Measurements from ENCODE around the gene KIAA0040. TPM values are rescaled to one million over a fixed set of nuclear protein-coding genes. Genes with fewer than 3 reads are reported as not detected.

Gene KIAA0040
- total RNA-seq, 1 donor from 2014 or later = 32.6 TPM

DNA sequence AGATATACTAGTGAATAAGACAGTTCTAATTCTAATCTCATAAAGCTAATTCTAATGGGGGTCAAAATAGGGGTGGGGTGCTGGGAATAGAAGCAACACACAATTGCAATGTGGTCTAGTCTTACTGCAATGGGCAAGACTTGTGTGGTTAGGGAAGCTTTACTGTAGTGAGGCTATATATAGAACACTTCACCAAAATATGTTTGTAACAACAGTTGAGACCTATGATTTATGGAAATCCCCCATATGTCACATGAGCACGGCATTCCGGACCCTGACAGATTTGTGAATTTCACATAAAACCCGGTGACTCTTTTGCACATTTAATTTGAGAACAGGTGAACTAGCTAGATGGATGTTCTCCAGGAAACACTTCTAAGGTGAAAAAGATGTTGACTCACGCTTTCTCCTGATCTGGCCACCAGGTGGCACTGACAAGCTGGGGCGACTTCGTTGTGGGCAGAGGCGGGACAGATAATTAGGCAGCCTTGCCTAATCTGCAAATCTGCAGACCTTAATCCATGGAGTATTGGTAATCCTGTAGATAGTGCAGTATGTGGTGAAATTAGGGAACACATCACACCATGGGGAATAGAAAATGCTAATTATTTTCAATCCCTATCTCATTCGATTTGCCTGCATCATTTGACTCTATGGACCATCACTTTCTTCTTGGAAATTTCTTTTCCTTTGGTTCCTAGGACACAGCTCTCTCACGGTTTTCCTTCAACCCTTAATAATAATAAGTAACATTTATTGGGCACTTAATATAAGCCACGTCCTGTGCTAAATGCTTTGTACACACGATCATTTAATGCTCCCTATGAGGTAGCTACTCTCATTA lies 37.7 kb downstream of the KIAA0040 start:
- Mint-ChIP-seq H3K9me3 (no peaks in the 10 kb centered on the region), H3K36me3 (ENCODE audit: low read depth) (peaks cover 20% of the 10 kb centered on the region)
- intact Hi-C loops (cut with micrococcal nuclease) = loop anchor here (1.0 to 10.0 kb wide), 6 partner anchors 36 to 920 kb away; no protein-coding TSS in a partner anchor

DNA sequence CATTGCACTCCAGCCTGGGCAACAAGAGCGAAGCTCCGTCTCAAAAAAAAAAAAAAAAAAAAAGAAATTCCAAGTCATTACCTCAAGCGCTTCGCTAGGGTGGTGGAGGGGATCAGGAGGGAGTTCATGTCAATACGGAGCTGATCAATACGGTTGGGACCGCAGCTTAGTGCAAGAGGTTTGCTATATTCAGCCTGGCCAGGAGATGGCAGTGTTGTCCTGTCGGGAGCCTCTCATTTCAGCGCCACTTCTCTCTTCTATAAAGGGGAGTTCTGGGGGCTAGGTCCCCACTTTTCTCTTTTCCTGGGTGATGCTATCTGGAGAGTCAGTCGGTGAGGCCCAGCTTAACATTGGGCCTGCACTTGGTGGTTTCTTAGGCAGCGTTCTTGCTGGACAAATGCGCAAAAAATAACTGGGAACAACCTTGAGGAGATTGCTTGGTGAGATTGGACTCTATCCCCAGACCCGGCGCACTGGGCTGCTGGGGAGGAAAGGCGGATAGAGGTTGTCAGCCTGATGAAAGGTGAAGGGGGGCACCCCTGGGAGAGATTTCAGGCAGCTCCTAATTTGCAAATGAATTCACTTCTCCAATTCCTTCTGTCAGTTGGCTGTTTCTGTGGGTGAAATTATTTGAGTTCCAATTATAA lies 40.4 kb downstream of the KIAA0040 start:
- peaks cover 1% of the 10 kb centered on the region for H3K36me3 Mint-ChIP-seq (ENCODE audit: low read depth)
- intact Hi-C loops (cut with micrococcal nuclease) = loop anchor here (1.0 to 10.0 kb wide), 4 partner anchors 185 to 923 kb away; no protein-coding TSS in a partner anchor
- peaks cover 16% of the 10 kb centered on the region for H3K4me1 Mint-ChIP-seq
- H3K27ac Mint-ChIP-seq = no peak overlapping the region
- H3K27me3 Mint-ChIP-seq = peaks cover 47% of the 10 kb centered on the region
- DNase-seq = peak; percentile 91
- H3K4me3 Mint-ChIP-seq = no peak overlapping the region
- no peaks in the 10 kb centered on the region for H3K9me3 Mint-ChIP-seq

More for the DNA sequence above, 37.7 kb downstream of the KIAA0040 start:
- Mint-ChIP-seq H3K4me1 (peaks cover 30% of the 10 kb centered on the region), H3K27ac (no peak overlapping the region), H3K4me3 (no peak overlapping the region), H3K27me3 (peaks cover 34% of the 10 kb centered on the region)
- DNase-seq = peak; percentile 93

DNA sequence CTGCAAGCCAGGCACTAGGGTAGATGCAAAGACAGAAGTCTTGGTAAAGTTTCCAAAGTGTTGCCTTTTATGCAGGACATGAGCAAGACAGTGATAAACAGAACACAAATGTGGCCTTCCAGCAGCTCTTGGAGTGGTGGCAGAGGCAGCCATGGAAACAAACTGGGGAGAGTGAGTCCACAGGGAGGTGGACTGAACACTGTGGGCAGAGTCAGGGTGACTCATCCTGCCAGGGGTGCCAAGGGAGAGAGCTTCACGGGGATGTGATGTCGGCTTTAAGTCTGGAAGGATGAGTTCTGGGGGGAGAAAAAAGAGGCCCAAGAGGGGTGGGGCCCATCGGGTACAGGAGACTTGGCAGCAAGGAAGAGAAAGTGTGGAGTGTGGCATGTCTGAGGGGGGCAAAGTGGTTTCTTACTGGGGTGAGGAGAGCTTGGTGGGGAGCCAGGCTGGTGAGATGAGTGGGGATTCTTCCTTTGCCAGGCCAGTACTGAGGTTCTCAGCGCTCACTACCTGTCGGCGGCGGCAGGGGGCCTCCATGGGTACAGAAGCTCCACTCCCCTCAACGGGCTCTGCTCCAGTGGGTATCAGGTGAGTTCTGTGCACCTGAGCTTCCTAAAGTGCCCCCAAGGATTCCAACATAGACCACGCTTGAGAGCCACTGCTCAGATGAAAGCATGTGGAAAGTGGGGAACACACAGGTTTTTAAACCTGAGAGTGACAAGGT lies 41.8 kb downstream of the KIAA0040 start:
- H3K4me3 Mint-ChIP-seq = no peak overlapping the region
- intact Hi-C loops (cut with micrococcal nuclease) = loop anchor here (5.0 to 10.0 kb wide), 3 partner anchors 187 to 924 kb away; no protein-coding TSS in a partner anchor
- peaks cover 50% of the 10 kb centered on the region for H3K27me3 Mint-ChIP-seq
- no peaks in the 10 kb centered on the region for H3K9me3 Mint-ChIP-seq
- DNase-seq = no peak
- peaks cover 17% of the 10 kb centered on the region for H3K4me1 Mint-ChIP-seq
- H3K27ac Mint-ChIP-seq = no peak overlapping the region
- H3K36me3 Mint-ChIP-seq (ENCODE audit: low read depth) = no peaks in the 10 kb centered on the region

DNA sequence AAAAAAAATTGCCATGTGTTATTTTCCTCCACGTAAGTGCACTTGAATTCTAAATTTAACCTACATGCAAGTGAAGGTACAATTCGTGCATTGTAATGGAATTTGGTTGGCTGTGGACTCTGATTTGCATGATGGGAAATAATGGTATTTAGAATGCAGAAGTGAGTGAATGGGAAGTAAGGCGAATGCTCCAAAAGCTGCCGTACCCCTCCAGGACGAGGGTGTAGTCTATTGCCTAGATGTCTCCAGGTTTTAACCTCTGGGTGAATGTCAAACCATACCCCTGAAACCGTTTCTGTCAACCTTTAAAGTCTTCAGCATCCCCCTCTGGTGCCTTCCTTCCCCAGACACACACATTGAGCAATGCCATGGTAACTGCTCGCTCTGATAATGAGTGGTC lies 44.5 kb downstream of the KIAA0040 start:
- DNase-seq = no peak
- no peak overlapping the region for H3K4me3 Mint-ChIP-seq
- no peak overlapping the region for H3K27ac Mint-ChIP-seq
- peaks cover 5% of the 10 kb centered on the region for H3K4me1 Mint-ChIP-seq
- H3K9me3 Mint-ChIP-seq = no peaks in the 10 kb centered on the region
- intact Hi-C loops (cut with micrococcal nuclease) = no loop called here
- H3K36me3 Mint-ChIP-seq (ENCODE audit: low read depth) = no peaks in the 10 kb centered on the region
- peaks cover 44% of the 10 kb centered on the region for H3K27me3 Mint-ChIP-seq

DNA sequence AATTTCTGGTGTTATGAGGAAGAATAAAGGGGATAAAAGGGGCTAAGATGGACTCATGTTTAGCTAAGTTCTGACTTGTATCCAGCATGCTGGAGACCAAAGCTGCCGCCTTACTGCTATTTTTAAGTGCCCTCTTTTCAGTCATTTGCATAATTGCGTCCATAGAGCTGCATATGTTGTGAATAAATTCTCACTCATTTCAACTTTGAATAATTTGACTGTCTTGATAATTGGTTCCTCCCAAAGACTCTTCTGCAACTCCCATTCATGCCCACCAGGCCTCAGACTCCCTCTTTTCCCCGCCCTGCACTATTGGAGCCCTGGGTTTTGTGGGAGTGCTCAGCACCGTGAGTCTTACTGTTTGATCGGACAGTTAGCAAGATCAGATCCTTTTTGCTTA lies 45.0 kb downstream of the KIAA0040 start:
- intact Hi-C loops (cut with micrococcal nuclease) = loop anchor here (2.0 kb wide), 1 partner anchor 119 kb away; no protein-coding TSS in a partner anchor

DNA sequence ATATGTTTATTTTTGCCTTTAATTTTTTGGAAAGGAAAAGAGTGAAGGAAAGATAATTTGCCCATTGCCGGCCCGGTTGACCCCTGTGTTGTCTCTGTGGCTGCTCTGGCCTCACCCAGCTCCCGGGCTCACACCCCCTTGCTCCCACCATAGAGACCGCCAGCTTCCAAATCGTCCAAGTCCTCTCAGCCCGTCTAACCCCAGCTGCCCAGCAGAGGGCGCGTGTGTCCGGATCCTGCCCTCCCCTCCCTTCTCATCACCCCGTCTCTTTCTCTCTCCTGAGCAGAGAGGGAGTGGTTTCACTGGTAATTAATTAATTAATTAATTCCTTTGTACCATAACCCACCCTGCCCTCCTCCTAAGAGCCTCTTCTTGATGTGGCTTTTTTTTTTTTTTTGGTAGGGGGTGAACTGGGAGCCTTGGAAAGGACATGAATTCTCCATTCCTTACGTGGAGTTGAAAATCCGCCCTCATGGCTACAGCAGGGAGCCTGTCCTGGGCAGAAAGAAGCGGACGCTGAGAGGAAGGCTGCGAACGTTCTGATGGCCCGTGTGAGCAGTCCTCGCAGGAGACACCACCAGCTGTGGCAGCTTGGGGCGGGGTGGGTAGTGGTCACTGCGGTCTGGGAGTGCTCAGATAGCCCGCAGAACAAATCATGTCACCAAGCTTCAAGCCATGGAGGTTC lies 45.9 kb downstream of the KIAA0040 start:
- intact Hi-C loops (cut with micrococcal nuclease) = loop anchor here (2.0 kb wide), 1 partner anchor 118 kb away; no protein-coding TSS in a partner anchor
- no peaks in the 10 kb centered on the region for H3K36me3 Mint-ChIP-seq (ENCODE audit: low read depth)
- no peak overlapping the region for H3K4me3 Mint-ChIP-seq
- no peak overlapping the region for H3K27ac Mint-ChIP-seq
- peaks cover 3% of the 10 kb centered on the region for H3K4me1 Mint-ChIP-seq
- peaks cover 33% of the 10 kb centered on the region for H3K27me3 Mint-ChIP-seq
- H3K9me3 Mint-ChIP-seq = no peaks in the 10 kb centered on the region
- DNase-seq = peak; percentile 90

More for the DNA sequence above, 45.0 kb downstream of the KIAA0040 start:
- H3K9me3 Mint-ChIP-seq = no peaks in the 10 kb centered on the region
- no peaks in the 10 kb centered on the region for H3K36me3 Mint-ChIP-seq (ENCODE audit: low read depth)
- no peak overlapping the region for H3K27ac Mint-ChIP-seq
- no peak for DNase-seq
- H3K4me1 Mint-ChIP-seq = peaks cover 5% of the 10 kb centered on the region
- peaks cover 40% of the 10 kb centered on the region for H3K27me3 Mint-ChIP-seq
- H3K4me3 Mint-ChIP-seq = no peak overlapping the region

DNA sequence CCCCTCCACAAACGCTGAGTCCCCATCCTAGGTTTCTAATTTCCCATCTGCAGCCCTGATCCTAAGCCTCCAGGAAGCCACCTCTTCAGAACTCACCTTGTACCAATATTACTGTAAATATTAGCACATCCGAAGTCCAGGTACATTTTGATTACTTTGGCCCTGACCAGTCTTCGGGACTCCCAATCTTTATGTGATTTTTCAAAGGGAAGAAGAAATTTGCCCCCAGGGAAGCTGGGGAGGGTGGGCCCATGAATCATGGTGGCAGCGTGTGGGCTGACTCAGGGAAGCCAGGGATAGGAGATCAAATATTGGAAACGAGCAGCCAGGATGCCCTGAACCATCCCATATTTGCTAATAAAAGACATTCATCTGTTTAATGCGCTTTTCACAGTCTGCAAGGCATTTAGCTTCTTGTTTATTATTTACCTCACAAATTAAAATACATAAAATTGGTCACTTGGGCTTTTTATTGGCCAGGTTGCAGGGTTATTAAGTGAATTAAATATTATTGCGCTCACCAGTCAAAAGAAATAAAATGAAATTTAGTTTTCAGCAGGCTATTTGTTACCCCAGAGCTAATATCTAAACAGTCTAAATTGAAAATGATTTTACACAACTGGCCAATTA lies 46.6 kb downstream of the KIAA0040 start:
- H3K4me1 Mint-ChIP-seq = peaks cover 4% of the 10 kb centered on the region
- peaks cover 27% of the 10 kb centered on the region for H3K27me3 Mint-ChIP-seq
- intact Hi-C loops (cut with micrococcal nuclease) = loop anchor here (2.0 kb wide), 1 partner anchor 117 kb away; no protein-coding TSS in a partner anchor
- H3K9me3 Mint-ChIP-seq = no peaks in the 10 kb centered on the region
- no peak overlapping the region for H3K27ac Mint-ChIP-seq
- no peak overlapping the region for H3K4me3 Mint-ChIP-seq
- no peaks in the 10 kb centered on the region for H3K36me3 Mint-ChIP-seq (ENCODE audit: low read depth)
- DNase-seq = no peak

DNA sequence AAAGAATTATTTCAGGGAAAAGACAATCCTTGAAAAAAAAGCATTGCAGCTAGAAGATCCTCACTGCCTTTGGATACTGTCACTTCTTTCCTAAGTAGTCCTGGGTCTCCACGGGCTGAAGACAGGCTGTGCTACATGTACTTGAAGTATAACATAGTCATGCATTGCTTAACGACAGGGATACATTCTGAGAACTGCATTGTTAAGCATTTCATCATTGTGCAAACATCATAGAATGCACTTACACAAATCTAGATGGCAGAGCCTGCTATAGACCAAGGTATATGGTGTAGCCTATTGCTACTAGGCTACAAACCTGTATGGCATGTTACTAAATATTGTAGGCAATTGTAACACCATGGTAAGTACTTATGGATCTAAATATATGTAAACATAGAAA lies 54.0 kb downstream of the KIAA0040 start:
- no peak for DNase-seq
- no peaks in the 10 kb centered on the region for H3K36me3 Mint-ChIP-seq (ENCODE audit: low read depth)
- no peak overlapping the region for H3K27ac Mint-ChIP-seq
- no peaks in the 10 kb centered on the region for H3K9me3 Mint-ChIP-seq
- peaks cover 2% of the 10 kb centered on the region for H3K4me1 Mint-ChIP-seq
- intact Hi-C loops (cut with micrococcal nuclease) = no loop called here
- peaks cover 29% of the 10 kb centered on the region for H3K27me3 Mint-ChIP-seq
- H3K4me3 Mint-ChIP-seq = no peak overlapping the region

DNA sequence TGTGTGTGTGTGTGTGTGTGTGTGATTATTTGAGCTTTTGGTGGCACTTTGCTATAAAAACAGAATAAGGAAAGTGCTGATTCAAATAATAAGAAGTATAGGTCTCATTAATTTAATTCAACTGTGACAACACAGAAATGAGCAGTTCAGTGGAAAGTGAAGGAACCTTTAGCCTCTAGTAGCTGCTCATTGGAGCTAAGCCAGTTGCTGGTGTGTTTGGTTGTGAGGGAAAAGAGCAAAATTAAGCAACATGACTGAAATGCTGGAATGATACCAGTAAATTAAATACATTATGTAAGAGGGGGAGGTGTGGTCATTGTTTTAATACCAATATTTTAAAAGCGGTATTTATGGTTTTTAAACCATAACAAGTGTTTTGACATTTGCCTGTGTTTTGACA lies 55.2 kb downstream of the KIAA0040 start:
- intact Hi-C loops (cut with micrococcal nuclease) = no loop called here
- Mint-ChIP-seq H3K9me3 (no peaks in the 10 kb centered on the region), H3K4me1 (peaks cover 2% of the 10 kb centered on the region)

DNA sequence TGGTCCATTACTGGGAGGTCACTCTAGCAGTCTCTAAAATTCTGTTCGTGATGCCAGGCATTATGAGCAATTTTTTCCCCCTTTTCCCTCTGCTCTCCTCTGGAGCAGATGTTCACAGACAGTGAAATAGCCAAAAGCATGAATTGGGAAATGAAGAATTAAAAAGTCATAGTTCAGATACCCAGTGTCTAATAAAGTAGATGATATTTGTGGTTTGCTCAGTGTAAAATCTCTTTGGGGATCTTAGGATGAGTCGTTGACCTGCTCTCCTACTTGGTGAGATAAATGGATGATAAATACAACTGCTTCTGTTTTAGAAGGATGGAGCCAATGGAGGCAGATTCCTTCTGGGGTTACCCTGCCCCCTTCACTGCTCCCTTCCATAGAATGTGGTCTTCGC lies 56.3 kb downstream of the KIAA0040 start:
- Mint-ChIP-seq H3K9me3 (no peaks in the 10 kb centered on the region), H3K36me3 (ENCODE audit: low read depth) (no peaks in the 10 kb centered on the region), H3K27me3 (peaks cover 35% of the 10 kb centered on the region)

More for the DNA sequence above, 55.2 kb downstream of the KIAA0040 start:
- no peak overlapping the region for H3K4me3 Mint-ChIP-seq
- no peak overlapping the region for H3K27ac Mint-ChIP-seq
- DNase-seq = no peak
- H3K36me3 Mint-ChIP-seq (ENCODE audit: low read depth) = no peaks in the 10 kb centered on the region
- H3K27me3 Mint-ChIP-seq = peaks cover 33% of the 10 kb centered on the region

DNA sequence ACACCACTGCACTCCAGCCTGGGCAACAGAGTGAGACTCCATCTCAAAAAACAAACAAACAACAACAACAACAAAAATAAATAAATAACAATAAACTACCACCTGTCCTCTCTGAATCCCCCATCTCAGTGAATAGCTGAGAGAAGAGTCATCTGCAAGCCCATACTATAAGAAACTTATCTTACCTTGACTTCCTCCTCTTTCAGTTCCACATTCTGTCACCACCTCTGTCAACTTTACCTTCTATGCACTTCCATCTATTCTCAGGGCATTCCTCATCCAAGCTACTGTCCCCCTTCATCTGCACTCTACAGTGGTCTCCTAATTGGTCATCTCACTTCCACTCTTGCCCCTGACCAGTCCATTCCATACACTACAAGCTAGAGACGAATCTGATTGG lies 58.1 kb downstream of the KIAA0040 start:
- H3K4me1 Mint-ChIP-seq = no peaks in the 10 kb centered on the region
- no peak overlapping the region for H3K4me3 Mint-ChIP-seq
- no peaks in the 10 kb centered on the region for H3K36me3 Mint-ChIP-seq (ENCODE audit: low read depth)
- no peak for DNase-seq
- H3K27me3 Mint-ChIP-seq = peaks cover 35% of the 10 kb centered on the region
- H3K9me3 Mint-ChIP-seq = no peaks in the 10 kb centered on the region
- intact Hi-C loops (cut with micrococcal nuclease) = no loop called here
- H3K27ac Mint-ChIP-seq = no peak overlapping the region

More for the DNA sequence above, 56.3 kb downstream of the KIAA0040 start:
- Mint-ChIP-seq H3K4me3 (no peak overlapping the region), H3K27ac (no peak overlapping the region), H3K4me1 (no peaks in the 10 kb centered on the region)
- DNase-seq = no peak
- intact Hi-C loops (cut with micrococcal nuclease) = no loop called here

DNA sequence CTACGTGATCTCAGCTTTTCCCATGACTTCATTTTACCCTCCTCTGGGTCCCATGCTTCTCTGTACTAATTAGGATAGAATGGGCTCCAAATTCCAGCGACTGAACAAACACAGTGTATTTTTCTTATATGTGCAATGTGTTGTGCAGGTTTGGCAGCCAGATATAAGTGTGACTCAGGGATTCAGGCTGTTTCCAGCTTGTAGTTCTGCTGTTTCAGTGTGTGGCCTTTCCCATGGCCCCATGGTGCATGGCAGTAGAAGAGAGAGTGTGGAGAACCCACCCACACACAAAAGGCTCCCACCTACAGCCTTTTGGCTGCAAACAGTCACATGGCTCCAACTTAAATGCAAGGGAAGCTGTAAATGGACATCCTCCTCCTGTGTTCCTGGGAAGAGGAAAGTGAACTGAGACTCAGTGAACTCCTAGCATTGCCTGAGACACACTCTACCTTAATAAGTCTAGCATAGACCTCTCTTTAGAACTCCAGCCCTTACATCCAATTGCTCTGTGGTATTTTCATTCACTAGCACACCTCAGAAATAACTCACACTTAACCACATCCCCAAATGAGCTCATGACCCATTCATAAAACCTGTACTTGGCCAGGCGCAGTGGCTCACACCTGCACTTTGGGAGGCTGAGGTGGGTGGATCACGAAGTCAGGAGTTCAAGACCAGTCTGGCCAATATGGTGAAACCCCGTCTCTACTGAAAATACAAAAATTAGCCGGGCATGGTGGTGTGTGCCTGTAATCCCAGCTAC lies 58.7 kb downstream of the KIAA0040 start:
- H3K27me3 Mint-ChIP-seq = peaks cover 34% of the 10 kb centered on the region
- intact Hi-C loops (cut with micrococcal nuclease) = no loop called here
- no peaks in the 10 kb centered on the region for H3K4me1 Mint-ChIP-seq
- no peak overlapping the region for H3K4me3 Mint-ChIP-seq
- H3K36me3 Mint-ChIP-seq (ENCODE audit: low read depth) = no peaks in the 10 kb centered on the region
- DNase-seq = no peak
- no peaks in the 10 kb centered on the region for H3K9me3 Mint-ChIP-seq
- H3K27ac Mint-ChIP-seq = no peak overlapping the region

Measured in activated CD4-positive, alpha-beta T cell treated with anti-CD3 and anti-CD28 coated beads, Interleukin-2, amount 10 ng/mL, durations not matched to agents 24 days and 14 days (primary cell).